AG09319 (cell line): ENCODE data around the gene CCNB1.

Experiments
- DNase-seq: peaks from one replicate; pipeline ENCODE4 v3.0.0-alpha.2; 2010; ENCODE audit warnings: low read depth; ENCODE audit errors: extremely low read depth
- TF ChIP-seq, protein P1 (sequence below): IDR thresholded peaks from 2 replicates; pipeline ENCODE4 v1.5.1; 2011; ENCODE audit warnings: low read depth, mild to moderate bottlenecking, inconsistent platforms, low read length, moderate library complexity

CCNB1 gene

GRCh38 chr5:69187342-69187741, 20.4 kb downstream of the CCNB1 start:
- TF ChIP-seq, protein P1, sequence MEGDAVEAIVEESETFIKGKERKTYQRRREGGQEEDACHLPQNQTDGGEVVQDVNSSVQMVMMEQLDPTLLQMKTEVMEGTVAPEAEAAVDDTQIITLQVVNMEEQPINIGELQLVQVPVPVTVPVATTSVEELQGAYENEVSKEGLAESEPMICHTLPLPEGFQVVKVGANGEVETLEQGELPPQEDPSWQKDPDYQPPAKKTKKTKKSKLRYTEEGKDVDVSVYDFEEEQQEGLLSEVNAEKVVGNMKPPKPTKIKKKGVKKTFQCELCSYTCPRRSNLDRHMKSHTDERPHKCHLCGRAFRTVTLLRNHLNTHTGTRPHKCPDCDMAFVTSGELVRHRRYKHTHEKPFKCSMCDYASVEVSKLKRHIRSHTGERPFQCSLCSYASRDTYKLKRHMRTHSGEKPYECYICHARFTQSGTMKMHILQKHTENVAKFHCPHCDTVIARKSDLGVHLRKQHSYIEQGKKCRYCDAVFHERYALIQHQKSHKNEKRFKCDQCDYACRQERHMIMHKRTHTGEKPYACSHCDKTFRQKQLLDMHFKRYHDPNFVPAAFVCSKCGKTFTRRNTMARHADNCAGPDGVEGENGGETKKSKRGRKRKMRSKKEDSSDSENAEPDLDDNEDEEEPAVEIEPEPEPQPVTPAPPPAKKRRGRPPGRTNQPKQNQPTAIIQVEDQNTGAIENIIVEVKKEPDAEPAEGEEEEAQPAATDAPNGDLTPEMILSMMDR = no peak
- no peak for DNase-seq

GRCh38 chr5:69188811-69189161, 21.8 kb downstream of the CCNB1 start:
- DNase-seq = no peak
- TF ChIP-seq, protein P1 = no peak

DNA sequence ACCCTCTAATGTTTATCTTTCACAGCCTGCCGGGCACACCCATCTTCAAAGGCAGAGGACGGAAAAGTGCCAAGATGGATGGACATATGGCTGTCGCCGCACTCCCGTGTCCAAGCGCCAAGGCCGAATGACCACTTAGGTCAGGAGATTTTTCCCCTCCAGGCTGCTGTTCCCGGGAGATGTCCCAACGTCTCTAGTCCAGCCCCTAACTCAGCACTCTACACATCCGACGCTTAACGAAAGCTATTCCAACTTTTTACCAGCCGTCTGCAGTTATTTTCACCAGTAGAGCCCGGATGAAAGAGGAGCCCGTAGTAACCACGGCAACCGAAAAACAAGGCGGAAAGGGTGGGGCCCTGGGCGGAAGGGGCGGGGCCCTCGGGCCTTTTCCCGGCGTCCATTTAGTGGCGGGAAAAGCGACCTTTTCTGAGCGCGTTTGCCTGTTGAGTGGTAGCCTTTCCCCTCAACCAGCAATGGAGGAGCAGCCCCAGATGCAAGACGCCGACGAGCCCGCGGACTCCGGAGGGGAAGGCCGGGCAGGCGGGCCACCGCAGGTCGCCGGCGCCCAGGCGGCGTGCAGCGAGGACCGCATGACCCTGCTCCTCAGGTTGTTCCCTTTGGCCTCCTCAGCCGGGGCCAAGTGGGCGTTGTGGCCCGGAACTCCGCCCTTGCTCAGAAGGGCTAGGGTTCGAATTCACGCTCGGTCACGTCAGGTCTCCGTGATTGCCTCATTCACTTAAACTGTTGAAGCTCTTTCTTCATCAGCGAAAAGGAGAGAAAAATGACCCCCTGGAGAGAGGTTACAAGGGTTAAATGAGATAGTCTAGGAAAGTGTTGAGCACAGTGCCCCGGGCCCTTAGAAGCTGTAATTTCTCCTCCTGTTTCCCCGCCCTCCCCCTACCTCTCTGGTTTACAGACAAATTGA, 22.5 kb downstream of the CCNB1 start, which contains the start of gene CENPH:
Gene CENPH (plus strand): TSS at position 422 of the 925 bp plus-strand sequence. CDS start 52 bp downstream, at position 474.
- TF ChIP-seq, protein P1 = no peak
- DNase-seq = peak; percentile 76

DNA sequence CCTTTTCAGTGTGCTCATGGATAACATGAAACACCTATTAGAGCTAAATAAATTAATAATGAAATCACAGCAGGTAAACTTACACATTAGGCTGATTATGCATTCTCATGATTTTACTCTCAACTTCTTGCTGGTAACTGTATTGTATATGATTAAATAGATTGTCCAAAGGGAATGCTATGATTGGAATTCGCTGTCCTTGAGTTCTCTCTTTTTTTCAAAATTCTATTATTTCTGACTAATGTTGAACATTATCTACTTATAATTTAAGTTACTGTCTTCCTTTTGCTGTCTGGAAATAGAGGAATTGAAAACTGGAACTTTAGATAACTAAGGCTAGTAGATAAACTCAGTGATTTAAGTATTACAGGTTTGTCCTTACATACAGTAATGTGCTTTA, 35.5 kb downstream of the CCNB1 start:
- TF ChIP-seq, protein P1 = no peak
- no peak for DNase-seq

- no peak for DNase-seq
- TF ChIP-seq, protein P1 = no peak
These were observed 39.7 kb downstream of the CCNB1 start for GRCh38 chr5:69206528-69207190.

DNA sequence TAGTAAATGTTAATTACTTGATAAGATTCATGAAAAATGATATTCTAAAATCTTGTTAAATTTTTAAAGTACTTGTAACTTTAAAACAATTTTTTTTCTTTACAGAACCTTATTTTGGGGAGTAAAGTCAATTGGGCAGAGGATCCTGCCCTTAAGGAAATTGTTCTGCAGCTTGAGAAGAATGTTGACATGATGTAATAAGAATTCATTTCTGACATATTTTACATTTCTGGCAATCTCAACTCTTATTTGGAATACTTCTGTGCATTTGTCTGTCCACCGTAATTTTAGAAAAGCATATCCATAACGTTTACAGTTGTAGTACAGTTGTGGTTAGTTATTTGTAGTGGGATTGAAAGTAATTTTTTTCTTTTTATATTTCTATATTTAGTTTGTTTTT, 42.7 kb downstream of the CCNB1 start:
- DNase-seq = no peak
- TF ChIP-seq, protein P1 = no peak

GRCh38 chr5:69211200-69211599, 44.2 kb downstream of the CCNB1 start:
- no peak for DNase-seq
- TF ChIP-seq, protein P1 = no peak
